ENCODE results near the gene NBPF19. TPM values are rescaled to one million over a fixed set of nuclear protein-coding genes. Genes with fewer than 3 reads are reported as not detected.
"Not testable (repeated sequence)": the region's sequence is repeated elsewhere in the genome, so short reads cannot be mapped to it uniquely, and the experiment has no call there.

NBPF19 gene
- total RNA-seq, 3 donors from 2014 or later (not counting 1 experiment from before 2014, with no cell fraction given): 71.3 to 94.3 (median 73.4) TPM

DNA sequence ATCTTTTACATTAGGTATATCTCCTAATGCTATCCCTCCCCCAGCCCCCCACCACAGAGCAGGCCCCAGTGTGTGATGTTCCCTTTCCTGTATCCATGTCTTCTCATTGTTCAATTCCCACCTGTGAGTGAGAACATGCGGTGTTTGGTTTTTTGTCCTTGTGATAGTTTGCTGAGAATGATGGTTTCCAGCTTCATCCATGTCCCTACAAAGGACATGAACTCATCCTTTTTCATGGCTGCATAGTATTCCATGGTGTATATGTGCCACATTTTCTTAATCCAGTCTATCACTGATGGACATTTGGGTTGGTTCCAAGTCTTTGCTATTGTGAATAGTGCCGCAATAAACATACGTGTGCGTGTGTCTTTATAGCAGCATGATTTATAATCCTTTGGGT is 90.6 kb downstream of the NBPF19 start:
- H3K4me1 ChIP-seq (ENCODE audit: control insufficient read depth, insufficient read depth, low read length): peaks cover 15% of the 10 kb centered on the region
- H3K27ac Mint-ChIP-seq; H3K4me3 ChIP-seq (ENCODE audit: low read length); H3K9me3 Mint-ChIP-seq; H3K36me3 ChIP-seq (ENCODE audit: control insufficient read depth, insufficient read depth, low read length); H3K4me1 Mint-ChIP-seq; DNase-seq; intact Hi-C loops (cut with micrococcal nuclease); ATAC-seq; H3K4me3 Mint-ChIP-seq; H3K27ac ChIP-seq (ENCODE audit: low read length); H3K27me3 Mint-ChIP-seq (ENCODE audit: low read depth in 2 of 2); H3K9me3 ChIP-seq (ENCODE audit: control insufficient read depth, insufficient read depth, low read length); H3K36me3 Mint-ChIP-seq; H3K27me3 ChIP-seq (ENCODE audit: control insufficient read depth, insufficient read depth, low read length): not testable (repeated sequence)
- WGBS (ENCODE audit: insufficient coverage): no CpG with 5 or more reads among the region's 4 CpGs

- H3K36me3 Mint-ChIP-seq; H3K9me3 ChIP-seq (ENCODE audit: control insufficient read depth, insufficient read depth, low read length); H3K27ac ChIP-seq (ENCODE audit: low read length); H3K4me1 Mint-ChIP-seq; H3K4me3 ChIP-seq (ENCODE audit: low read length); DNase-seq; H3K27me3 Mint-ChIP-seq (ENCODE audit: low read depth in 2 of 2); intact Hi-C loops (cut with micrococcal nuclease); H3K27me3 ChIP-seq (ENCODE audit: control insufficient read depth, insufficient read depth, low read length); H3K4me3 Mint-ChIP-seq; H3K9me3 Mint-ChIP-seq; H3K36me3 ChIP-seq (ENCODE audit: control insufficient read depth, insufficient read depth, low read length); H3K4me1 ChIP-seq (ENCODE audit: control insufficient read depth, insufficient read depth, low read length); ATAC-seq: not testable (repeated sequence)
- peak overlapping the region in 1 of 2 donors; percentile 67 for H3K27ac Mint-ChIP-seq
Observed at GRCh38 chr1:149572763-149573162, 97.9 kb downstream of the NBPF19 start.

DNA sequence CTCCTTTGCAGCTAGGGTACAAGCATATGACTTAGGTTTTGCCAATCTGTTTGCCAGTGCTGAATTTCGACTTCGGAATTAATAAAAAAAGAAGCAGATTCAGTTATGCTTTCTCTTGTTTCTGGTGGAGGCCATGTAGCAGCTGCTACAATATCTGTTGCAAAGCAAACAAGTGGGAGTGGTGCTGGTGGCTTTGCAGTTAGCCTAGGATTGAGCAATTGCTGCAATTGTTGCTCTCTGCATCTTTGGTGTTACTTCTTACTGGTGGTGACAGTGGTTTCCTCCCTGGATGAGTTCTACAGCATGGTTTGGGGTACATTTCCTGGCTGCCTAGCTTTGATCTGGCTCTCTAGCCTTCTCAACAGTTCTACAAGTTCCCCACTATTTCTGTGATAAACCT is 110.7 kb downstream of the NBPF19 start:
- intact Hi-C loops (cut with micrococcal nuclease); H3K27ac Mint-ChIP-seq; H3K27ac ChIP-seq (ENCODE audit: low read length); H3K27me3 Mint-ChIP-seq (ENCODE audit: low read depth in 2 of 2); H3K4me1 Mint-ChIP-seq; H3K4me3 ChIP-seq (ENCODE audit: low read length); H3K36me3 ChIP-seq (ENCODE audit: control insufficient read depth, insufficient read depth, low read length); ATAC-seq; H3K4me1 ChIP-seq (ENCODE audit: control insufficient read depth, insufficient read depth, low read length); H3K36me3 Mint-ChIP-seq; H3K27me3 ChIP-seq (ENCODE audit: control insufficient read depth, insufficient read depth, low read length); H3K9me3 Mint-ChIP-seq; H3K9me3 ChIP-seq (ENCODE audit: control insufficient read depth, insufficient read depth, low read length): not testable (repeated sequence)
- DNase-seq: peak; percentile 17 to 70
- peak overlapping the region; percentile 13 for H3K4me3 Mint-ChIP-seq
- WGBS (ENCODE audit: insufficient coverage): no CpG with 5 or more reads among the region's 2 CpGs

Other genes with a start within 250 kb of the NBPF19 start
- gene PPIAL4C, start 108.8 kb downstream of the NBPF19 start, total RNA-seq: 1 to 10 TPM in 1 of 3 donors, not detected in 2; 1.6 TPM